HG03457 (cell line): ENCODE results near the gene KIF24.
"Not testable (repeated sequence)": the region's sequence is repeated elsewhere in the genome, so short reads cannot be mapped to it uniquely, and the experiment has no call there.

Experiments
- ATAC-seq: cut with Tn5 transposase; IDR thresholded peaks from one replicate; pipeline ENCODE4 v1.9.1; 2021; ENCODE audit warnings: moderate number of reproducible peaks; ENCODE audit not compliant: unreplicated experiment

KIF24 gene

DNA sequence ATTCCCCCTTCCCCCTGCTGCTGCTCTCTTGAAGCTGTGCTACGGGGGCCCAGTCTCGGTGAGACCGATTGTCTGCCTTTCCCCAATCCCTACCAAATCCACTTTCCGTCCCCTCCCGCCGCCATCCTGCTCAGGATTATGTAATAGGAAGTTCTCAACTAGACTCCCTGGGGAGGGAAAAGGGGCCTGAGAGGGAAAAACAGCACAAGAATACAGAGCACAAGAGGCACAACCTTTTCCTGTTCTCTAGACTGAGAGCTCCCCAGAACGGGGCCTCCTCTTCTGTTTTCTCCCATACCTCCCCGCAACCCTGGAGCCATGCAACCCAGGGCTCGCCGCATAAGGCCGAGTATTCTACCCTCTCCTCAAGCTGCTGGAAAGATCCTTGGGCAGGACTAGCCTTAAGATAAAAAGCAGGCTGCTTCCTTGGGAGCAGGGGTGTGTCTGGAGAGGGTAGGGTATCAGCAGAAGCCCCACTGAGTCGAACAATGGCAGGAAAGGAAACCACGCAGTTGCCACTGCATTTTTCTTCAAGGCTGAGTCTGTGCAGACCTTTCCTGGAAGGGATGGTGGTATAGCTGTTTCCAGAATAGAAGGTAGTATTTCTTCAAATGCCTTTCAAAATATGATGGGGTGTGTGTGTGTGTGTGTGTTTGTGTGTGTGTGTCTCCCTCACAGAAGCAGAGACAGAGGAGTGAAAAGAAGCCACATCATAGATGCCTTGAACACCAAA lies 34.7 kb upstream of the KIF24 start:
- no peak for ATAC-seq

- no peak for ATAC-seq
Measured at GRCh38 chr9:34362614-34363214, 33.6 kb upstream of the KIF24 start.

- not testable (repeated sequence) for ATAC-seq
Measured at GRCh38 chr9:34352957-34353356, 23.9 kb upstream of the KIF24 start.

DNA sequence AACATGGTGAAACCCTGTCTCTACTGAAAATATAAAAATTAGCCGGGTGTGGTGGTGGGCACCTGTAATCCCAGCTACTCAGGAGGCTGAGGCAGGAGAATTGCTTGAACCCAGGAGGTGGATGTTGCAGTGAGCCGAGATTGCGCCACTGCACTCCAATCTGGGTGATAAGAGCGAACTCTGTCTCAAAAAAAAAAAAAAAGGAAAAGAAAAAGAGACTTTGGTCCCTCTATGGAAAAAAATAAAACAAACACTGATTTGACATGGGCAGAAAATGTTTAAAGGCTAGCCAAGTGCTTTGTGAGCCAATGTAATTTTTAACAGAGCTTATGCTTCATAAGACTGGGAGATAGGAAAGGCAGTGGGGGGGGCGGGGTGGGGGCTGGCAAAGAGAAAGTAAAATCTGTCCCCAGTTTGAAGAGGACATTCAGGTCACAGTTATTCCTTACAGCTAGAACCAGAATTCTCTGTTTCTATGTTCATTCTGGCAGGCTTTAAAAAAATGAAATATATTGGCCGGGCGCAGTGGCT lies 23.1 kb upstream of the KIF24 start:
- not testable (repeated sequence) for ATAC-seq

GRCh38 chr9:34349324-34349723 lies 20.3 kb upstream of the KIF24 start:
- no peak for ATAC-seq

- no peak for ATAC-seq
Measured at GRCh38 chr9:34347800-34348158, 18.7 kb upstream of the KIF24 start.

GRCh38 chr9:34346873-34347799 lies 18.1 kb upstream of the KIF24 start:
- no peak for ATAC-seq

DNA sequence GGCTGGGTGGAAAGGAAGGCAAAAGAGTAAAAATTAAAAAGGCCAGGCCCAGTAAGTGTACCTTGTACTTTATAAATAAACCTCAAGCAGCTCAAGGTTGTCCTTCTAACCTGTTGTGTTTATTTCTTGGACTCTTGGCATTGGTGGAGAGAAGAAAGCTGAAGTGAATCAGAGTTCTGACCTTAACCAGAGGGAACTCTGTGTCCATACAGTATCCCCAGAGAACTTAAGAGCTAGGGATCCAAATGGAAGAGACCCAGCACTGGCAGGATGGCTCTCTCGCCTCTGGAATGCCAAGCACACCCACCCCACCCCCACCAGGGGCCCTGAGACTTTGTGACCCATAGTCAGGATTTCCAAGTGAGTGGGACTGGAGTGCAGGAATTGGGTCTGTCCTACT lies 14.5 kb upstream of the KIF24 start:
- no peak for ATAC-seq

DNA sequence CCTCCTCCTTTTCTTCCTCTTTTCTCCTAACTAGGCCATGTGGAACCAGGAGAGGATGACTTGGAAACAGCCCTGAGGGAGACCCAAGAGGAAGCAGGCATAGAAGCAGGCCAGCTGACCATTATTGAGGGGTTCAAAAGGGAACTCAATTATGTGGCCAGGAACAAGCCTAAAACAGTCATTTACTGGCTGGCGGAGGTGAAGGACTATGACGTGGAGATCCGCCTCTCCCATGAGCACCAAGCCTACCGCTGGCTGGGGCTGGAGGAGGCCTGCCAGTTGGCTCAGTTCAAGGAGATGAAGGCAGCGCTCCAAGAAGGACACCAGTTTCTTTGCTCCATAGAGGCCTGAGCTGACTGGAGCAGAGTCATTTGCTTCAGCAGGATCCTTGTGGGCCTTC lies 14.0 kb upstream of the KIF24 start:
- ATAC-seq, result no peak

- no peak for ATAC-seq
Measured at GRCh38 chr9:34341659-34342295, 12.7 kb upstream of the KIF24 start.

DNA sequence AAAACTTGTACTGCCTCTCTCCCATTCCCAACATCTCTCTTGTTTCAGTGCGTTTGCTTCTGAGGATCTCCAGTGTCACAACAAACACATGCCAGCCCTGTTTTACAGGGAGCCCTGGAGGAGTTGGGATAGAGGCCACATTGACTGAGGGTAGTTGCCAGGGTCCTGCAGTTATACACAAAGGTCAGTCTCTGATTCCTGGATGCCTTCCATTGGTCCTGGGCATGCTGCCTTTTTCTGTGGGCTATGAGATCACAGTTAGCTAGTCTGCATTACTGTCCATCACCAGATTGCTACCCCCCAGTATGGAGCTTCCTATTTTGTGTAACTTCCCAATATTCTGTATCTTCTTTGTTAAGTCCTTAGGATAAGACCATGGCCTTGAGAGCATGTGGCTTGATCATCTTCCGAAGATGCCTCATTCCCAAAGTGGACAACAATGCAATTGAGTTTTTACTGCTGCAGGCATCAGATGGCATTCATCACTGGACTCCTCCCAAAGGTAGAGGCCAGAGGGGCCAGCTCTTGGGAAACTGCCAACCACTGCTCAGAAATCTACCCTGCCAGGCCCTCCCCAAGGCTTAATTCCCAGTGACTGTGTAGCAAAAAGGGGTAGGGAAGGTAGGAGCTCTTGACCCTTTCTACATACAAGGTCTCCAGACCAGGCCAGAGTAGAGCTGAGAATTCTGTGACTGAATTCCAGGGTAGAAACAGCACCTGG lies 9.8 kb upstream of the KIF24 start:
- ATAC-seq, result no peak

GRCh38 chr9:34338079-34338478 lies 9.0 kb upstream of the KIF24 start:
- ATAC-seq, result not testable (repeated sequence)

- no peak for ATAC-seq
Measured at GRCh38 chr9:34337403-34337802, 8.3 kb upstream of the KIF24 start.

DNA sequence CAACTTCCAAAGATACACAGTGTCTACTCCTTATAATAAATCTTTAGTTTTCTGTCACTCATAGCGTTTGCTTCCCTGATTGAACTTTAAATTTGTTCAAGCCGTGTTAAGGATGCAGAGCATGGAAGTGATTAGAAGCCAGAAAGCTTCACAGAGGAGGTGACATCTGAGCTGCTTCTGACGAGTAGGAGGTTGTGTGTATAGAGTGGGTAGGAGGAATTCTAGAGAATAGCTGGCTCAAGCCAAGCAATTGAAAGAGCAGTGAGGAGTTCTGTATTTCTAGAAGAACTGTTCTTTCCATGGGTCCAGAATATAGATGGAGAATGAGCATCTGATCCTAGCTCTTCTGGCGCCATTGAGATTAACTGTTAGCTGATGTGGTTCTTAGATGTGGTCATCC lies 6.3 kb upstream of the KIF24 start:
- no peak for ATAC-seq

- no peak for ATAC-seq
Measured at GRCh38 chr9:34334916-34335315, 5.8 kb upstream of the KIF24 start.

- ATAC-seq, result no peak
Measured at GRCh38 chr9:34334337-34334824, 5.3 kb upstream of the KIF24 start.

DNA sequence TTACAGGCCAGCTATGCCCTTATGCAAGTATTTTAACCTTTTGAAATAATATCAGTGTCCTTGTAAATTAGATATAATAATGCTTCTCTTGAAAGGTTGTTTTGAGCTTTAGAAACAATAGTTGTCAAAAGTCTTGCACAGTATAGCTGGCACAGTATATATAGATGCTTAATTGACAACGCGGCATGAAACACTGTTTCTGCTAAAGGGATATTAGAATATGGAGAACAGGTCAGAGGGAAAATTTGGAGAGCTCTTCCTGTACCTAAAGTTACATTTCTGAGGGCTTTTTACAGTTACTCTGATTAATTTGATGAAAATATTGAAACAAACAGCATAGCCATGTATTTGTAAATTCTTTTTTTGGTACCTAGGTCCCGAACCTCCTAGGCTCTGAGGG lies 4.8 kb upstream of the KIF24 start:
- no peak for ATAC-seq

- no peak for ATAC-seq
Measured at GRCh38 chr9:34332076-34332964, 3.3 kb upstream of the KIF24 start.

- no peak for ATAC-seq
Measured at GRCh38 chr9:34331196-34331595, 2.1 kb upstream of the KIF24 start.
